ENCODE measurements around the gene NR1D1.

NR1D1 gene

GRCh38 chr17:40095944-40096791 is 4.2 kb downstream of the NR1D1 start:
- TF ChIP-seq CTCF (IDR thresholded peaks at IDR 0.05; ENCODE audit: low read depth, low read length), result no peak
- in situ Hi-C loops (cut with HindIII; ENCODE audit: low sequenced_read_pairs), result no loop called here
- H3K4me3 ChIP-seq (ENCODE audit: low read depth, low read length), result no peak overlapping the region
- no peak for DNase-seq (ENCODE audit: low read depth, low spot score)

- DNase-seq (ENCODE audit: low read depth, low spot score), result no peak
- in situ Hi-C loops (cut with HindIII; ENCODE audit: low sequenced_read_pairs), result no loop called here
- TF ChIP-seq CTCF (IDR thresholded peaks at IDR 0.05; ENCODE audit: low read depth, low read length), result no peak
- H3K4me3 ChIP-seq (ENCODE audit: low read depth, low read length), result no peak overlapping the region
Measured at GRCh38 chr17:40095351-40095943, 4.9 kb downstream of the NR1D1 start.

- TF ChIP-seq CTCF (IDR thresholded peaks at IDR 0.05; ENCODE audit: low read depth, low read length), result no peak
Measured at GRCh38 chr17:40094874-40095273, 5.5 kb downstream of the NR1D1 start.

GRCh38 chr17:40093580-40094201 is 6.7 kb downstream of the NR1D1 start:
- no peak for TF ChIP-seq CTCF (IDR thresholded peaks at IDR 0.05; ENCODE audit: low read depth, low read length)
- no peak overlapping the region for H3K4me3 ChIP-seq (ENCODE audit: low read depth, low read length)
- in situ Hi-C loops (cut with HindIII; ENCODE audit: low sequenced_read_pairs), result no loop called here
- no peak for DNase-seq (ENCODE audit: low read depth, low spot score)

More at GRCh38 chr17:40094874-40095273, 5.5 kb downstream of the NR1D1 start:
- in situ Hi-C loops (cut with HindIII; ENCODE audit: low sequenced_read_pairs), result no loop called here
- DNase-seq (ENCODE audit: low read depth, low spot score), result no peak
- H3K4me3 ChIP-seq (ENCODE audit: low read depth, low read length), result no peak overlapping the region

- in situ Hi-C loops (cut with HindIII; ENCODE audit: low sequenced_read_pairs), result no loop called here
Measured at GRCh38 chr17:40093005-40093579, 7.3 kb downstream of the NR1D1 start.

More at GRCh38 chr17:40093005-40093579, 7.3 kb downstream of the NR1D1 start:
- no peak for DNase-seq (ENCODE audit: low read depth, low spot score)
- TF ChIP-seq CTCF (IDR thresholded peaks at IDR 0.05; ENCODE audit: low read depth, low read length), result no peak
- no peak overlapping the region for H3K4me3 ChIP-seq (ENCODE audit: low read depth, low read length)
